OCI-LY7 (cell line): ENCODE data around the gene TNN. TPM values are rescaled to one million over a fixed set of nuclear protein-coding genes. Genes with fewer than 3 reads are reported as not detected.
"Not testable (repeated sequence)": the region's sequence is repeated elsewhere in the genome, so short reads cannot be mapped to it uniquely, and the experiment has no call there.

Experiments used
- BruUV-seq: library from RNA; stranded (reverse); fragments of 400-500 nt; replicated peaks from 2 replicates; lab custom pipeline; 2021; lab: Mats Ljungman, UMichigan
- CTCF ChIA-PET: fragments of 300-600 bp; sonication (Branson Sonifier 250); formaldehyde crosslinking; loops from one replicate; lab custom pipeline; 2022; ENCODE audit warnings: antibody characterized with exemption; ENCODE audit not compliant: unreplicated experiment; lab: Charles Lee
- POLR2A ChIA-PET: fragments of 300-600 bp; sonication (Branson Sonifier 250); formaldehyde crosslinking; loops from one replicate; lab custom pipeline; 2022; ENCODE audit warnings: antibody characterized with exemption; lab: Charles Lee
- DNase-seq: peaks from one replicate; pipeline ENCODE4 v3.0.0-alpha.2; 2015; ENCODE audit warnings: low spot score
- H2AFZ ChIP-seq: fragments of 200-600 bp; sonication (generic), shearing (Covaris generic); 2 replicates; pipeline ENCODE4 v1.6.1; 2014; ENCODE audit warnings: mild to moderate bottlenecking, antibody characterized with exemption, low read length, moderate library complexity
- H3K27ac ChIP-seq: fragments of 200-600 bp; sonication (generic); 2 replicates; pipeline ENCODE4 v1.5.1; 2014; ENCODE audit warnings: mixed run types, low read depth, mild to moderate bottlenecking, moderate library complexity, low read length, inconsistent platforms; ENCODE audit not compliant: poor library complexity, severe bottlenecking
- H3K36me3 ChIP-seq: fragments of 200-600 bp; sonication (generic); 2 replicates; pipeline ENCODE4 v1.6.1; 2014; ENCODE audit warnings: mild to moderate bottlenecking, antibody characterized with exemption, low read length, moderate library complexity, mixed read lengths; ENCODE audit not compliant: insufficient read depth
- H3K4me1 ChIP-seq: fragments of 200-600 bp; sonication (generic); 2 replicates; pipeline ENCODE4 v1.5.1; 2014; ENCODE audit warnings: mild to moderate bottlenecking, low read length; ENCODE audit not compliant: insufficient read depth, poor library complexity, severe bottlenecking
- H3K4me2 ChIP-seq: fragments of 200-600 bp; sonication (generic); 2 replicates; pipeline ENCODE4 v1.6.1; 2014; ENCODE audit warnings: mild to moderate bottlenecking, low read length
- H3K4me3 ChIP-seq: fragments of 200-600 bp; sonication (generic); 2 replicates; pipeline ENCODE4 v1.5.1; 2014; ENCODE audit warnings: mild to moderate bottlenecking, low read depth, low read length; ENCODE audit not compliant: poor library complexity, severe bottlenecking
- H3K79me2 ChIP-seq: fragments of 200-600 bp; sonication (generic); 2 replicates; pipeline ENCODE4 v1.6.1; 2016; ENCODE audit warnings: low read depth, mild to moderate bottlenecking, low read length, moderate library complexity, mixed read lengths; ENCODE audit not compliant: insufficient read depth
- H3K9me2 ChIP-seq: fragments of 200-600 bp; sonication (generic); 2 replicates; pipeline ENCODE4 v1.6.1; 2016; ENCODE audit warnings: mild to moderate bottlenecking, low read length, mixed read lengths; ENCODE audit not compliant: insufficient read depth
- H3K9me3 ChIP-seq: fragments of 200-600 bp; sonication (generic); 2 replicates; pipeline ENCODE4 v1.6.1; 2014; ENCODE audit warnings: mild to moderate bottlenecking, mixed run types, low read length, mixed read lengths
- H4K20me1 ChIP-seq: fragments of 200-600 bp; sonication (generic); 2 replicates; pipeline ENCODE4 v1.6.1; 2014; ENCODE audit warnings: mild to moderate bottlenecking, antibody characterized with exemption, low read length, moderate library complexity, mixed read lengths; ENCODE audit not compliant: insufficient read depth
- CTCF ChIP-seq: fragments of 200-600 bp; sonication (generic); conservative IDR thresholded peaks from 2 replicates; pipeline ENCODE4 v1.5.1; 2014; ENCODE audit warnings: mild to moderate bottlenecking, antibody characterized with exemption, low read length, moderate library complexity, mixed read lengths
- EZH2phosphoT487 ChIP-seq: fragments of 200-600 bp; sonication (generic); IDR thresholded peaks from 2 replicates; pipeline ENCODE4 v1.6.1; 2018; ENCODE audit warnings: low read depth, borderline replicate concordance, mild to moderate bottlenecking, mixed run types, antibody characterized with exemption, low read length, moderate library complexity, mixed read lengths
- intact Hi-C: fragments of 100-400 bp; cut with micrococcal nuclease; formaldehyde crosslinking; loops from one replicate; pipeline ENCODE4 v1.10.0; 2022; ENCODE audit not compliant: unreplicated experiment
- total RNA-seq, 2 experiments: library from RNA; depleted of rRNA in 1 of 2; stranded (reverse); fragments of >200 nt in 1 of 2; shearing (Covaris generic) in 1 of 2; gene quantifications; 2 replicates each; pipeline ENCODE4 v1.2.3, GENCODE V29; 2014 to 2022

TNN gene
- total RNA-seq, 2 experiments from 2014 or later = not detected

- TF ChIP-seq CTCF (no peak), EZH2phosphoT487 (no peak)
- Histone ChIP-seq H3K36me3 (peaks cover 10% of the 10 kb centered on the region; the same call in 1 of the 2 replicates), H2AFZ (peak within 1 kb of the TSS; percentile 98), H3K27ac (peak within 1 kb of the TSS; percentile 64), H3K4me2 (peak within 1 kb of the TSS; percentile 89), H3K79me2 (peaks cover 34% of the 10 kb centered on the region), H3K4me3 (peak within 1 kb of the TSS; percentile 96), H3K9me2 (no peaks in the 10 kb centered on the region), H3K9me3 (no peaks in the 10 kb centered on the region), H3K4me1 (peaks cover 18% of the 10 kb centered on the region), H4K20me1 (no peaks in the 10 kb centered on the region)
- intact Hi-C loops = loop anchor here (2.0 to 10.0 kb wide), 2 partner anchors 22 to 1182 kb away; partner anchors contain the start of gene COP1
- POLR2A ChIA-PET = interaction anchor here (0.5 to 2.2 kb wide), 17 partner anchors 9 to 1155 kb away, joined by 3 to 27 read pairs (median 3); partner anchors contain the start of genes CACYBP, GAS5 and ZBTB37
- BruUV-seq = TSS peak; percentile 84
- CTCF ChIA-PET = interaction anchor here (0.6 to 1.6 kb wide), 5 partner anchors 22 to 346 kb away, joined by 3 to 5 read pairs (median 3); no protein-coding TSS in a partner anchor
- peak; percentile 99 for DNase-seq
Observed at GRCh38 chr1:175023043-175023921, 44.4 kb upstream of the TNN start, which contains the start of gene MRPS14. Gene MRPS14, minus strand, starts transcription at chr1:175023425. Its CDS starts 17 bp downstream, at chr1:175023408.

GRCh38 chr1:175023922-175024242 is 43.8 kb upstream of the TNN start:
- not testable (repeated sequence) for H3K9me3 ChIP-seq, H4K20me1 ChIP-seq, H3K9me2 ChIP-seq, DNase-seq, H3K36me3 ChIP-seq
- BruUV-seq = TSS peak; percentile 99
- intact Hi-C loops = loop anchor here (2.0 to 10.0 kb wide), 2 partner anchors 23 to 1181 kb away; partner anchors contain the start of gene COP1
- peak overlapping the region; percentile 98 for H2AFZ ChIP-seq
- ChIA-PET POLR2A (interaction anchor here (0.5 to 2.2 kb wide), 9 partner anchors 10 to 649 kb away, joined by 3 to 27 read pairs (median 3); partner anchors contain the start of gene CACYBP), CTCF (interaction anchor here (0.9 to 1.6 kb wide), 4 partner anchors 23 to 121 kb away, joined by 3 to 5 read pairs (median 3); no protein-coding TSS in a partner anchor)
- H3K4me2 ChIP-seq = peak overlapping the region; percentile 89
- H3K4me1 ChIP-seq = peaks cover 18% of the 10 kb centered on the region
- peak overlapping the region; percentile 96 for H3K4me3 ChIP-seq
- peak overlapping the region; percentile 64 for H3K27ac ChIP-seq
- peaks cover 34% of the 10 kb centered on the region for H3K79me2 ChIP-seq

- CTCF ChIA-PET = no interaction called here
- Histone ChIP-seq H3K27ac (no peak overlapping the region), H4K20me1 (no peaks in the 10 kb centered on the region), H3K79me2 (peaks cover 28% of the 10 kb centered on the region), H3K4me2 (no peak overlapping the region), H3K4me1 (peaks cover 25% of the 10 kb centered on the region), H3K4me3 (no peak overlapping the region), H3K36me3 (peaks cover 3% of the 10 kb centered on the region; the same call in 1 of the 2 replicates), H3K9me2 (no peaks in the 10 kb centered on the region), H2AFZ (no peak overlapping the region), H3K9me3 (no peaks in the 10 kb centered on the region)
- POLR2A ChIA-PET = interaction anchor here (0.8 kb wide), 1 partner anchor 267 kb away, joined by 4 read pairs; no protein-coding TSS in a partner anchor
- intact Hi-C loops = loop anchor here (5.0 to 10.0 kb wide), 2 partner anchors 313 to 1180 kb away; partner anchors contain the start of gene COP1
- BruUV-seq = no TSS peak
- no peak for DNase-seq
- TF ChIP-seq CTCF (no peak), EZH2phosphoT487 (no peak)
Observed at GRCh38 chr1:175024773-175025172, 42.9 kb upstream of the TNN start.
